Spleen (tissue), 11 donors: ENCODE results near the gene PCNX2. TPM values are rescaled to one million over a fixed set of nuclear protein-coding genes. Genes with fewer than 3 reads are reported as not detected.

Experiments
- DNase-seq: peaks from one replicate; pipeline ENCODE4 v3.0.0-alpha.2; 2020
- H3K27ac ChIP-seq, 8 donors: fragments of 200-600 bp; sonication (generic) in 7 of 8; 1 replicate in 4 of 8; 2 replicates in 4 of 8; pipeline versions ENCODE4 v1.5.0 to v1.8.0; 2016 to 2021; ENCODE audit warnings: inconsistent platforms in 4 of 8, mild to moderate bottlenecking in 4 of 8, moderate library complexity in 1 of 8
- H3K27me3 ChIP-seq, 7 donors: fragments of 200-600 bp; sonication (generic) in 6 of 7; replicated peaks in 1 of 7; 1 replicate in 4 of 7; 2 replicates in 3 of 7; pipeline versions ENCODE4 v1.5.0 to v1.8.0; 2016 to 2021; ENCODE audit warnings: inconsistent platforms in 3 of 7, mild to moderate bottlenecking in 1 of 7
- H3K36me3 ChIP-seq, 6 donors: fragments of 200-600 bp; sonication (generic) in 5 of 6; 1 replicate in 4 of 6; 2 replicates in 2 of 6; pipeline versions ENCODE4 v1.5.0 to v1.8.0; 2016 to 2021; ENCODE audit warnings: inconsistent platforms in 2 of 6
- H3K4me1 ChIP-seq, 6 donors: fragments of 200-600 bp; sonication (generic) in 5 of 6; 1 replicate in 3 of 6; 2 replicates in 3 of 6; pipeline versions ENCODE4 v1.5.0 to v1.8.0; 2016 to 2021; ENCODE audit warnings: inconsistent platforms in 3 of 6
- H3K4me3 ChIP-seq, 8 donors: fragments of 200-600 bp; sonication (generic) in 7 of 8; 1 replicate in 4 of 8; 2 replicates in 4 of 8; pipeline versions ENCODE4 v1.5.0 to v1.8.0; 2016 to 2021; ENCODE audit warnings: inconsistent platforms in 4 of 8, mild to moderate bottlenecking in 4 of 8, moderate library complexity in 2 of 8
- H3K9me3 ChIP-seq, 8 donors: fragments of 200-600 bp; sonication (generic) in 7 of 8; 1 replicate in 4 of 8; 2 replicates in 4 of 8; pipeline versions ENCODE4 v1.5.0 to v1.8.0; 2016 to 2021; ENCODE audit warnings: inconsistent platforms in 4 of 8
- CTCF ChIP-seq, 11 experiments: fragments of 200-600 bp in 7 of 11; fragments of 450-650 bp in 4 of 11; sonication (generic) in 4 of 11; IDR thresholded peaks in 8 of 11; conservative IDR thresholded peaks in 3 of 11; 1 replicate in 7 of 11; 2 replicates in 4 of 11; pipeline versions ENCODE4 v1.4.0 to v1.8.0; 2016 to 2021; ENCODE audit warnings: antibody characterized with exemption in 11 of 11, inconsistent platforms in 4 of 11, mild to moderate bottlenecking in 1 of 11
- POLR2A ChIP-seq, 3 donors: fragments of 450-650 bp; IDR thresholded peaks; one replicate each; pipeline ENCODE4 v1.5.1; 2017; ENCODE audit warnings: antibody characterized with exemption in 3 of 3, mild to moderate bottlenecking in 1 of 3
- POLR2AphosphoS5 ChIP-seq, 3 donors: sonication (generic); formaldehyde crosslinking; IDR thresholded peaks; one replicate each; pipeline ENCODE4 v1.5.1; 2017; ENCODE audit warnings: antibody characterized with exemption in 3 of 3
- WGBS, 5 donors: extraction: QIAGEN DNeasy Blood & Tissue Kit in 3 of 5; methylation state at CpG; one replicate each; pipeline versions ENCODE4 v1.1.5 to v1.1.7; 2013 to 2018; 5-methylcytosine and 5-hydroxymethylcytosine counted together
- intact Hi-C: fragments of 100-400 bp; cut with DNase I; formaldehyde crosslinking; loops from one replicate; pipeline ENCODE4 v1.15.0; 2023; ENCODE audit warnings: low total_unique reads
- polyA plus RNA-seq, 3 donors: library from polyadenylated mRNA; stranded (reverse); fragments of 200-250 nt; gene quantifications; one replicate each; pipeline ENCODE4 v1.2.1, GENCODE V29; 2013
- total RNA-seq, 7 donors: library from RNA; depleted of rRNA in 3 of 7; stranded (reverse); fragments of >200 nt in 3 of 7; fragmentation: NEBNext Ultra II Directional in 4 of 7; extraction: Animal tissue kit (Norgen Biotek cat#: 25700) in 4 of 7; gene quantifications; one replicate each; pipeline versions ENCODE4 v1.1.0 to v1.2.1, GENCODE V29; 2016 to 2021
- donor health status: healthy with polysubstance abuse.
- donor health status: DM: no; HTN: no; CAD: no; lungs with moderate emphysema.
- donor health status: DM: no; HTN: no; CAD: no.
- donor health status: Bipolar disorder and iron deficiency.
- donor health status: healthy.
- donor health status: DM: no; HTN: no; CAD: no.
- donor health status: DM: yes; HTN: yes; CAD: no.

The PCNX2 gene
- total and polyA plus RNA-seq, 10 donors, result 4.0 to 26.5 (median 15.4) TPM

GRCh38 chr1:233261695-233262094, 33.8 kb downstream of the PCNX2 start:
- no peak overlapping the region for H3K4me3 ChIP-seq
- H3K27ac ChIP-seq, result no peak overlapping the region
- H3K4me1 ChIP-seq, result no peaks in the 10 kb centered on the region
- no peaks in the 10 kb centered on the region for H3K27me3 ChIP-seq
- 86 to 91% (median 90%) methylated on average over 5 of the region's 5 CpGs for WGBS, 5 donors
- H3K9me3 ChIP-seq, result no peaks in the 10 kb centered on the region
- TF ChIP-seq POLR2AphosphoS5 (IDR thresholded peaks at IDR 0.05) (no peak), POLR2A (IDR thresholded peaks at IDR 0.05) (no peak), CTCF (IDR thresholded peaks at IDR 0.05 in 8 of 11, conservative IDR thresholded peaks at IDR 0.05 in 3 of 11) (no peak)
- no peak for DNase-seq
- intact Hi-C loops, result no loop called here
- peaks cover 0 to 43% (median 17%) of the 10 kb centered on the region in 6 donors for H3K36me3 ChIP-seq

GRCh38 chr1:233261206-233261605, 34.3 kb downstream of the PCNX2 start:
- Histone ChIP-seq H3K4me3 (no peak overlapping the region), H3K9me3 (no peaks in the 10 kb centered on the region), H3K4me1 (no peaks in the 10 kb centered on the region), H3K27me3 (no peaks in the 10 kb centered on the region), H3K27ac (no peak overlapping the region), H3K36me3 (peaks cover 0 to 43% (median 17%) of the 10 kb centered on the region in 6 donors)
- TF ChIP-seq POLR2A (IDR thresholded peaks at IDR 0.05) (no peak), CTCF (IDR thresholded peaks at IDR 0.05 in 8 of 11, conservative IDR thresholded peaks at IDR 0.05 in 3 of 11) (no peak), POLR2AphosphoS5 (IDR thresholded peaks at IDR 0.05) (no peak)
- no peak for DNase-seq
- 47 to 81% (median 70%) methylated on average over 3 of the region's 3 CpGs for WGBS, 5 donors
- intact Hi-C loops, result no loop called here

- peaks cover 0 to 43% (median 17%) of the 10 kb centered on the region in 6 donors for H3K36me3 ChIP-seq
- H3K27ac ChIP-seq, result no peak overlapping the region
- no peak overlapping the region for H3K4me3 ChIP-seq
- peaks cover 0 to 3% (median 0%) of the 10 kb centered on the region in 6 donors for H3K4me1 ChIP-seq
- TF ChIP-seq POLR2A (IDR thresholded peaks at IDR 0.05), result no peak
- intact Hi-C loops, result no loop called here
- H3K27me3 ChIP-seq, result no peaks in the 10 kb centered on the region
- no peaks in the 10 kb centered on the region for H3K9me3 ChIP-seq
- 67 to 93% (median 87%) methylated on average over 6 of the region's 6 CpGs for WGBS, 5 donors
- no peak for DNase-seq
Measured at GRCh38 chr1:233257786-233258185, 37.7 kb downstream of the PCNX2 start.

GRCh38 chr1:233256789-233257188, 38.7 kb downstream of the PCNX2 start:
- TF ChIP-seq CTCF (IDR thresholded peaks at IDR 0.05 in 8 of 11, conservative IDR thresholded peaks at IDR 0.05 in 3 of 11) (no peak), POLR2A (IDR thresholded peaks at IDR 0.05) (no peak), POLR2AphosphoS5 (IDR thresholded peaks at IDR 0.05) (no peak)
- no peak for DNase-seq
- H3K4me1 ChIP-seq, result peaks cover 0 to 8% (median 2%) of the 10 kb centered on the region in 6 donors
- no peaks in the 10 kb centered on the region for H3K27me3 ChIP-seq
- 90 to 95% (median 94%) methylated on average over 2 of the region's 2 CpGs for WGBS, 5 donors
- no peak overlapping the region for H3K4me3 ChIP-seq
- H3K36me3 ChIP-seq, result peaks cover 0 to 44% (median 17%) of the 10 kb centered on the region in 6 donors
- no peaks in the 10 kb centered on the region for H3K9me3 ChIP-seq
- intact Hi-C loops, result no loop called here
- no peak overlapping the region for H3K27ac ChIP-seq

- no peak for DNase-seq
- H3K9me3 ChIP-seq, result no peaks in the 10 kb centered on the region
- no peak overlapping the region for H3K4me3 ChIP-seq
- intact Hi-C loops, result no loop called here
- TF ChIP-seq CTCF (IDR thresholded peaks at IDR 0.05 in 8 of 11, conservative IDR thresholded peaks at IDR 0.05 in 3 of 11) (no peak), POLR2AphosphoS5 (IDR thresholded peaks at IDR 0.05) (no peak), POLR2A (IDR thresholded peaks at IDR 0.05) (no peak)
- WGBS, 5 donors, result 96 to 100% (median 100%) methylated on average over 1 of the region's 1 CpG
- H3K27ac ChIP-seq, result no peak overlapping the region
- peaks cover 0 to 8% (median 2%) of the 10 kb centered on the region in 6 donors for H3K4me1 ChIP-seq
- no peaks in the 10 kb centered on the region for H3K27me3 ChIP-seq
- peaks cover 0 to 44% (median 17%) of the 10 kb centered on the region in 6 donors for H3K36me3 ChIP-seq
Measured at GRCh38 chr1:233256191-233256590, 39.3 kb downstream of the PCNX2 start.
